ENCODE data around the gene SENP1. TPM values are rescaled to one million over a fixed set of nuclear protein-coding genes. Genes with fewer than 3 reads are reported as not detected.

SENP1 gene
- total RNA-seq, 1 donor from 2014 or later: 32.0 TPM

DNA sequence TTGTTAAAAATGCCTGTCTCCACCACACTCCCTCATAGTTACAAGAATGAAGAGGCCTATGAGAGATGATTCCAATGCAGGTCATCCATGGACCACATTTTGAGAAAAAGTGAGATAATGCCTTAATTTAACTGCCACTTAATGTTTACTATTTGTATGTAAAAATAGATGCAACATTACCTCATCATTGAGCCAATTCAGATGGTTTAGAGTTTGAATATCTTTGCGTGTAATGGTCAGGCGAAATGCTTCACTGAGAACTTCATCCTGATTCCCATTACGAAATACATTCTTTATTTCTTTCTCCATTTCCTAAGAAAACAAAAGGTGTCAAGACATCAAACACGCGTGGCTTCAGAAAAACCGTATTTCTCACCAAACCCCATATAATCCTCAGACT, 42.3 kb downstream of the SENP1 start:
- H3K27ac Mint-ChIP-seq: no peak overlapping the region
- peaks cover 4% of the 10 kb centered on the region for H3K4me1 Mint-ChIP-seq (ENCODE audit: unreplicated experiment)
- H3K27me3 Mint-ChIP-seq: no peaks in the 10 kb centered on the region
- peaks cover 10% of the 10 kb centered on the region for H3K9me3 Mint-ChIP-seq
- no peak overlapping the region for H3K4me3 Mint-ChIP-seq
- TF ChIP-seq, protein P1, sequence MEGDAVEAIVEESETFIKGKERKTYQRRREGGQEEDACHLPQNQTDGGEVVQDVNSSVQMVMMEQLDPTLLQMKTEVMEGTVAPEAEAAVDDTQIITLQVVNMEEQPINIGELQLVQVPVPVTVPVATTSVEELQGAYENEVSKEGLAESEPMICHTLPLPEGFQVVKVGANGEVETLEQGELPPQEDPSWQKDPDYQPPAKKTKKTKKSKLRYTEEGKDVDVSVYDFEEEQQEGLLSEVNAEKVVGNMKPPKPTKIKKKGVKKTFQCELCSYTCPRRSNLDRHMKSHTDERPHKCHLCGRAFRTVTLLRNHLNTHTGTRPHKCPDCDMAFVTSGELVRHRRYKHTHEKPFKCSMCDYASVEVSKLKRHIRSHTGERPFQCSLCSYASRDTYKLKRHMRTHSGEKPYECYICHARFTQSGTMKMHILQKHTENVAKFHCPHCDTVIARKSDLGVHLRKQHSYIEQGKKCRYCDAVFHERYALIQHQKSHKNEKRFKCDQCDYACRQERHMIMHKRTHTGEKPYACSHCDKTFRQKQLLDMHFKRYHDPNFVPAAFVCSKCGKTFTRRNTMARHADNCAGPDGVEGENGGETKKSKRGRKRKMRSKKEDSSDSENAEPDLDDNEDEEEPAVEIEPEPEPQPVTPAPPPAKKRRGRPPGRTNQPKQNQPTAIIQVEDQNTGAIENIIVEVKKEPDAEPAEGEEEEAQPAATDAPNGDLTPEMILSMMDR (conservative IDR thresholded peaks at IDR 0.05): no peak
- DNase-seq (ENCODE audit: extremely low spot score, unreplicated experiment): no peak
- H3K36me3 Mint-ChIP-seq: peaks cover 41% of the 10 kb centered on the region

DNA sequence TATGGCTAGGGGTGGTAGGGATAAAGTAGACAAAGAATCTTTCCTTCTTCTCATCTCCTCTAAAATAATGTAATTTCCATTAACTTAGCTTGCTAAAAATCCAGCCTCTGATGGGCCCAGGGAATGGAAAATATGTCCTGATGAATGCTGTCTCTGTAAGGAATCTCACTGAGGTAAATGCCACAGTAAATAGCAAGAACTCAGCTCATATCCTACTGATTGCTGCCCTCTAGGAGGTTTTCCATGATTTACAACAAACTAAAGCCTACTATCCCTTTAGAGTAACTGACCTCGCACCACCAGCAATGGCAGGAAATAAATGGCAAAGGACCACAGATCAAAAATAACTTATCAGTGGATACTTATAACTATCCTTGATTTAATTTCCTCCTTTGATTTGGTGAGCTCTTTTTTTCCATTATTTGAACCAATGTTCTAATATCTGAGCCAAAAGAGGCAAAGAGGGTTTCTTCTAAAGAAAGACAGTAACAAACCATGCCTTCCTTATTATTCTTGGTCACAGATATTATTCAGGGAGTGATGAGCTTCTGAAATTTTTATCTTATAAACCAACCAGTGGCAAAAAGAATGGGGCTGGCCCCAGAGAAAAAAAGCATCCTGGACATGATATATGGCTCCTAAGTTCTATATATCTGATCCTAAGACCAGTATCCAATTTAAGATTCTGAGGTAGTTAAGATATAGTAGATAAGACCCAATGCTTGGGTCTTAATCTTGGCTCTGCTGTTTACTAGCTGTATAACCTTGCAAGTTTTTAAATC, 43.8 kb downstream of the SENP1 start:
- TF ChIP-seq, protein P1 (conservative IDR thresholded peaks at IDR 0.05): peak; percentile 65
- DNase-seq (ENCODE audit: extremely low spot score, unreplicated experiment): no peak
- Mint-ChIP-seq H3K36me3 (peaks cover 43% of the 10 kb centered on the region), H3K27ac (no peak overlapping the region), H3K27me3 (no peaks in the 10 kb centered on the region), H3K4me1 (ENCODE audit: unreplicated experiment) (peaks cover 4% of the 10 kb centered on the region), H3K9me3 (peaks cover 13% of the 10 kb centered on the region), H3K4me3 (no peak overlapping the region)

DNA sequence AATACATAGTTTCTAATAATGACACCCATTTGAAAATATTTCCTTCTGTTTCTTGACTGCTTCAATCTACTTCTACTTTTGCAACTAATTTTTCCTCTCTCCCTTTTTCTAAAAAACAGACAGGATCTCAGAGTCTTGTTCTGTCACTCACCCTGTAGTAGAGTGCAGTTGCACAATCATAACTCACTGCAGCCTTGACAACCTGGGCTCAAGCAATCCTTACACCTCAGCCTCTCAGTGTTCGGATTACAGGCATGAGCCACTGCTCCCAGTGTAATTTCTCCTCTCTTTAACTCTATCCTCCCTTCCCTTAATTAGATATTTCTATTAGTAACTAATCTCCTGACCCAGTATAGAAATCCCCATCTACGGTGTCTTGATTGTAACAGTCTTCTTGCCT, 45.4 kb downstream of the SENP1 start:
- peaks cover 40% of the 10 kb centered on the region for H3K36me3 Mint-ChIP-seq
- no peak overlapping the region for H3K27ac Mint-ChIP-seq
- no peaks in the 10 kb centered on the region for H3K27me3 Mint-ChIP-seq
- no peak overlapping the region for H3K4me3 Mint-ChIP-seq
- peaks cover 4% of the 10 kb centered on the region for H3K4me1 Mint-ChIP-seq (ENCODE audit: unreplicated experiment)
- no peak for DNase-seq (ENCODE audit: extremely low spot score, unreplicated experiment)
- TF ChIP-seq, protein P1 (conservative IDR thresholded peaks at IDR 0.05): no peak
- peaks cover 13% of the 10 kb centered on the region for H3K9me3 Mint-ChIP-seq

DNA sequence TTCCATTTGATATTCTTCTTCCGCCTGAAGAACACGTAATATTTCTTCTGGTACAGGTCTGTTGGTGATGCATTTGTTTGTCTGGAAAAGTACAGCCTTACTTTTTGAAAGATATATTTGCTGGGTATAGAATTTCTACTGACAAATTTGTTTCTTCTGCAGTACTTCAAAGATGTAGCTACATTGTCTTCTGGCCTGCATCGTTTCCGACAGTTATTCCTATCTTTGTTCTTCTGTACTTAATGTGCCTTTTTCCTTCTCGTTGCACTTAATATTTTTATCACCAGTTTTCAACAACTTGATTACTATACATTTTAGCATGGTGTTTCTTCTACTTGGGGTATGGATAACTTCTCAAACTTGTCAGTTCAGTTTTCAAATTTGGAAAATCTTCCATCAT, 47.1 kb downstream of the SENP1 start:
- TF ChIP-seq, protein P1 (conservative IDR thresholded peaks at IDR 0.05): no peak
- Mint-ChIP-seq H3K9me3 (peaks cover 13% of the 10 kb centered on the region), H3K4me3 (no peak overlapping the region), H3K27ac (no peak overlapping the region), H3K36me3 (peaks cover 39% of the 10 kb centered on the region), H3K4me1 (ENCODE audit: unreplicated experiment) (peaks cover 4% of the 10 kb centered on the region), H3K27me3 (no peaks in the 10 kb centered on the region)
- DNase-seq (ENCODE audit: extremely low spot score, unreplicated experiment): no peak

DNA sequence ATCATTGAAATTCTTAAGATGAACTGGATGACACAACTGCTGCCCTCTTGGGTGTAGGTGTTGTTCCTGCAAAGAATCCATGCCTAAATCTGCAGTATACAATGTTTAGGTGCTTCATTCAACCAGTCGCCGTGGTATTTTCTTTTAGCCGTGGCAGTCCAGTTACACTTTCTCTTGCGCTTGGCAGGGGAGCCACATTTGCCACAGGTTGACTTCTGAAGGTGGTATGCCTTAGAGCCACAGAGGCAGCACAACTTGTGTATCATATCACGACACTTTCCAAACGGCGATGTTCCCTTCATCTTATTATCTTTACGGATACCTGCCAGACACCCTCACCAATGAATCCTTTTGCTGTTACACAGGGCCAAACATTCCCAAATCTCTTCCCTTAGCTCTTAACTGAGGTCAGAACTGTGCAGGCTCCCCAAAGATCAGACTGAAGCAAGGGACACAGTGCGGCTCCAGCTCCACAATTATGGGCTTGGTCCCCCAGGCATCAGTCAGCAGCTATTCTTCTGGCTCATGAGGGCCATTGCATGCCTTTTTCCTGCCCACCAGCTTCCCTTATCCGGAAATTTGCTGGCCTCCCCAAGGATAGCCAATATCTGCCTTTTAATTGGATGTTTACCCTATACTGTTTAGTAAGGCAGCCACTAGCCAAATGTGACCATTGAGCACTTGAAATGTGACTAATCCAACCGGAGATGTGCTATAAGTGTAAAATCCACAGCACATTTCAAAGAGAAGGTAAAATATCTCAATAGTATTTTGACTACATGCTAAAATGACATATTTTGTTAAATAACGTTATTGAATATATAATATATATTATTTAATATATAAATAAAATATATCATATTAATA, 50.7 kb downstream of the SENP1 start:
- Mint-ChIP-seq H3K4me3 (no peak overlapping the region), H3K4me1 (ENCODE audit: unreplicated experiment) (no peaks in the 10 kb centered on the region), H3K27me3 (no peaks in the 10 kb centered on the region), H3K27ac (no peak overlapping the region), H3K9me3 (peaks cover 13% of the 10 kb centered on the region), H3K36me3 (peaks cover 25% of the 10 kb centered on the region)
- no peak for DNase-seq (ENCODE audit: extremely low spot score, unreplicated experiment)
- TF ChIP-seq, protein P1 (conservative IDR thresholded peaks at IDR 0.05): no peak

Measured in type B pancreatic cell (in vitro differentiated cells).